Activated CD4-positive, alpha-beta T cell treated with anti-CD3 and anti-CD28 coated beads for 4 hours (primary cell): ENCODE data around the gene CLIC4.

Experiments
- DNase-seq, 2 donors: peaks; one replicate each; pipeline ENCODE4 v3.0.0-alpha.2; 2020

The CLIC4 gene

DNA sequence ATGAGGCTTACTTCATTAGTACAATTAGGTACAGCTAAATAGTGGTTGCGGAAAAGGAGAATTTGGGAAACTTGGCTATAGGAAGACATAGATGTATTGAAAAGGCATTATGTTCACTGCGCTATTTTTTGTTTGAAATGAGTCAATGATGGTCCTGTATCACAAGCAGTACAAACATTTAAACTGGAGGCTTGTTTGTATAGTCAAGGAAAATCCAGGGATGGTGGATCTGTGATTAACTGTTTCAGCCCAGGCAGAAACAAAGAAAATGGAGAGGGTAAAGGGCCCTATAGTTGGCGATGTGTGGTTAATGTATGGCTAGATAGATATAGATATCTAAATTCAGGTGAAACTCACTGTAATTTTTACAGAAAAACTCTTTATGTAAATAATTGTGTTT lies 79.9 kb downstream of the CLIC4 start:
- no peak for DNase-seq

DNA sequence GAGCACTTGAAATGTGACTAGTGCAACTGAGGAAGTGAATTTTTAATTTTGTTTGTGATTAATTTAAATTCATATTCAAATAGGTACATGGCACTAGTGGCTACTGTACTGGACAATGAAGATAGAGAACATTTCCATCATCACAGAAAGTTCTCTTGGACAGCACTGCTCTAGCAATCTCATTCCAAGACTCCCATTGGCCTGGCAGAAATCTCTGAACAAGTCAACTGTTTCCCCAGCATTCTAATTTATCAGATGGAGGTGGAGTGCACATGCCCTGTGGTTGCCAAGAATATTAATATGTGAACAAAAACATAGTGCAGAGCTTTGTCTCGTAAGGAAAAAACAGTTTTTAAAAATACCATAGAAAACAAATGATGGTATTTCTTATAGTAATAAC lies 81.3 kb downstream of the CLIC4 start:
- DNase-seq: no peak

DNA sequence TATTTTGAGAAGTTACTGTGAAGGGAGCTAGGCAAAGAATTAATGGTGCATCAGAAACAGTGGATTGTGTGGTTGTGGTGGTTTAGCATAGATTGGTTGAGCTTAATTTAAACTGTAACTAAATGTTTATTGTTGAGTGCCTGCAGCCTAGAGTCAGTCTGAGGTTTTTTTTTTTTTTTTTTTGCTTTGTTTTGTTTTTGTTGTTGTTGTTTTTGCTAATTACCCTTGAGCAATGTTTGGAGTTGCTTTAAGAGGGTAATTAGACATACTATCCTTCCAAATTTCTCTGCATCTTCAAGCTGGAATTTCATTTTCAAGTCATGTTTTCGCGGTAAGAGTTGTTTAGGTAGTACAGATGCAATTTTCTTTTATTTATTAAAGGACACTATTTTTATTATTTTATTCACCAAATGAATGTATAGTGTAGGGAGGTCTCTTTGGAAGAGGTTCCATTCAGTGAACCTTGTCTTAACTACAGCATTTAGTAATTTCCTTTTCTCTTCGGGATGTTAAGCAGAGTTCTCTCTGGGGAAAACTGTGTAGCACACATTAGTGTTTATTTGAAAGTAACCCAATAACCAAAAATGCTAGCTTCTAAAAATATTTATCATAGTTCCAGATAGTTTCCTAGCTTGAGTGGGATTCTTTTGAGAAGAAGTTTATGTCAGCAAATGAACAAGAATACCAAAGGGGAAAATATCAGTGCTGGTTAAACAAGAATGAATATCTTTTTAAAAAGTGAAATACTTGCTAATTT lies 82.3 kb downstream of the CLIC4 start:
- DNase-seq: no peak

DNA sequence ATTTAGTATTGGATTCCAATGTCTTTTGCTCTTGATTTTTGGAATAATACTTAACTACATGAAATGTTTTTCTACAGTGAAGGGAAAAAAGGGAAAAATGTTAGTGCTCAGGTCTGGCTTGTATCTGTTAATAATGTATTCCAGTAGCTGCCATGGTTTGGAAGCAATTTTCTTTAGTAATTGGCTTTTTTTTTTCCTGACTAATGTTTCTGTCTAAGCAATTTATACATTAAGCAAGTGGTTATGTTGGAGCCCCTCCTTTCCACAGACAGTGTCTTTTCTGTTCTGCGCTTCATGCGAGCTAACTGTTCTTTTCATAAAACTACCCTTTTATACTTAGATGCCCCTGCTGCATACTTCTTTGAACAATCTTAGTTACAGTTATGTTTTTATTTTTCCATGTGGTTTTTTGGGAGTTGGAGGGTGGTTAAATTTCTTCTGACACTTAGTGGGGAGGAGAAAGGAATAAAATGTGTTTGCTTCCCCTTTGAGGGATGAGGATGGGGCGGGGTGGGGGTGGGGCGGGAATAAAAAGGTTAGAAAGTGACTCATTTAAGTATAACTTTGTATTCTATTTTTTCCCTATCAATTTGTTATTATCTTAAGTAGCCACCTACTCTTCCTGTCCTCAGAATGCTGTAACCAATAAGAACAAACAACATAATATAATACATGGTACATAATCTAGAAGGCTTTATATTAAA lies 83.1 kb downstream of the CLIC4 start:
- no peak for DNase-seq

DNA sequence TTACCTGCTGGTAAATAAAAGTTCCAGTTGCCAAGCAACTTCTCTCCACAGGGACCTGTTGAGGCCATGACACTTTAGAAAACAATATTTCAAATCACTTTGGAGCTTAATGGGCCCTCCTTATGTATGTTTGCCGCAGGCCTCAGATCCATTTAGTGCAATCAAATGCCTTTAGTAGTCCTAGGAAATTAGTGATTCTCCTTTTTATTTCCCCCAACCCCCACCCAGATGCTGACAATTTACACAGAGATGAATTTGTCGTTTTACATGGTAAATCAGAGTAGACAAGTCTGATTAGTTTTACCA lies 83.6 kb downstream of the CLIC4 start:
- no peak for DNase-seq

DNA sequence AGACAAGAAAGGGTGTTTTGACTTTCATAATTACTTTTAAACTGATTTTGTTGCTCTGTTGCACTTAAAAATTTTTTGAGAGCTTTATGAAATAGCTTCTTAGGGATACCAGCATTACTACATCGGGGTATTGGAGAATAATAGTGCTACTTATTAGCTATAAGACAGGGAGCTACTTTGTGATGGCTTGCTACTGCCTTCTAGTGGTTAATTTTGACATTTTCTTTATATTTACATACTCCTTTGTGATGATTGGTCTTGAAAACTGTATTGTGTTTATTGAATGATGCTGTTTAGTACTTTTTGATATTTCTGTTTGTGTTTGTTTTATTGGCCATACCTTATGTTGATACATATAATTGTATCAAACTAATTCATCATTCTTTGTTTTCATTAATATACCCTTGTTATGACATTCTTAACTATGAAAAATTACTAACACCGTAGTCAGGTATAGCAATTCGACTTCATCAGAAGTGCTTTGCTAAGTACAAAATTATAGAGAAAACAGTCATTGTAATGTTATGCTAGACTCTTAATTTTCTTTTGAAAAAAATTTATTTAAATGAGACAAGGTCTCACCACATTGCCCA lies 85.5 kb downstream of the CLIC4 start:
- DNase-seq: no peak

DNA sequence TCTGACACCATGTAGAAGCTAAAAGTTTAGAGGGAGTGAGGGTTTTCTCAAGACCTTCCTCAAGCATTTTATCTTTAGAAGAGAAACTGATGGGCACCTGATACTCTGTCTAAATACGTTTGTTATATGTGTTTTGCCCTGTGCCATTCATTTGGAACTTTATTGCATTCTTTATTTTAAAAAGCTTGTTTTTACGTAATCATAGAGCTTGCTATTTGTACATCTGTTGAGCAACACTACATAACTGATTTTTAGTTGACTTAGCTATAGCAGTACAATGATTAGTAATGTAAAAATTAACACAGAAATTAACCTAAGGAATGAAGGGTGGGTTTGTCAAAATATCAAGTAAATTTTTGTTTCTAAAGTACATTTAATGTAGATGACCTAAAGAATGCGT lies 96.3 kb downstream of the CLIC4 start:
- DNase-seq: no peak

DNA sequence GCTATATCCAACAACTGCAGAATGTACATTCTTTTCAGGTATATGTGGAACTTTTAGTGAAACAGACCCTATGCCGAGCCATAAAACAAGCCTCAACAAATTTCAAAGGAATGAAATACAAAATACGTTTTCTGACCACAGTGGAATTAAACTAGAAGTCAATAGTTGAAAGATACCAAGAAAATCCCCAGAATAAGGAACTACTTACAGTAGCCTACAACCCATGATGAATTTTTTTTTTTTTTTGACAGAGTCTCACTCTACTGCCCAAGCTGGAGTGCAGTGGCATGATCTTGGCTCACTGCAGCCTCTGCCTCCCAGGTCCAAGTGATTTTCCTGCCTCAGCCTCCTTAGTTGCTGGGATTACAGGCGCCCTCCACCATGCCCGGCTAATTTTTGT lies 101.4 kb downstream of the CLIC4 start:
- DNase-seq: no peak

DNA sequence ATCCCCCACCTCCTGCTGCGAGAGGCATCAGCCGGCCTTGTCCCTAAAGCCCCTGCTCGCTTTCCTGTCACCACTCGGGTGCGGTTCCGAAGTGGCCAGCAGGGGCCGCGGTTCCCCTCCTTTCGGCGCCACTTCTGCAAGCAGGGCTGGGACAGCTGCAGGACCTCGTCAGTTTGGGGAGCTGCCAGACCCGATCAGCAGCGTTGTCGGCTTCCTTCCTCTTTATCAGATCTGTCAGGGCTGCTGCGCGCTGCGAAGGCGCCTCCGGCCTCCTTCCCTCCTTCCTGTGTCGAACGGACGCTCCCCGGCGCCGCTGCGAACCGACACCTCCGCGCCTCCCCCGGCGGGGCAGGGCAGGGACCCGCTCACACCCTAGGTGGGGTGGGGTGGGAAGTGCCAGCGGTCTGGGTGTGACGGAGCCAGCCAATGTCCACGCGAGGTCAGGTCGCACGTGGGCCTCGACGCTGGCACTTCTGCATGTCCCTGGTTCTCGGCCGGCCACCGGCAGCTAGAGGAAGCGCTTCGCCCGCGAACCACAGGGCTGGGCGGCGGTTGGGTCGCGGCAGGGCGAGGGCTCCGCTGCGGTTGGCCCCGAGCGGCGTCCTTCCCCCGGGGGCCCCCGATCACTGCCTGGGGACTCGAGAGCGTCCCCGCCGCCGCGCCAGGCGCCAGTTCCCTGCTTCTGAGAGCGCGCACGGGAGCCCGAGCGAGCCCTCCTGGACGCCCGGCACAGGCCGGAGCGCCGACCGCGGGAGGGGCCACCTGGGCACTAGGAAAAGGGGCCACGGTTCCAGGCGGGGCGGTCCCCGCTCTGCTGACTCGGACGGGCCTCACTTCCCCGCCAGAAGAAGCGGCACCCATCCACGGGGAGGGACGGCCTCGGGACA lies 103.0 kb downstream of the CLIC4 start:
- peak; percentile 86 to 91 for DNase-seq

DNA sequence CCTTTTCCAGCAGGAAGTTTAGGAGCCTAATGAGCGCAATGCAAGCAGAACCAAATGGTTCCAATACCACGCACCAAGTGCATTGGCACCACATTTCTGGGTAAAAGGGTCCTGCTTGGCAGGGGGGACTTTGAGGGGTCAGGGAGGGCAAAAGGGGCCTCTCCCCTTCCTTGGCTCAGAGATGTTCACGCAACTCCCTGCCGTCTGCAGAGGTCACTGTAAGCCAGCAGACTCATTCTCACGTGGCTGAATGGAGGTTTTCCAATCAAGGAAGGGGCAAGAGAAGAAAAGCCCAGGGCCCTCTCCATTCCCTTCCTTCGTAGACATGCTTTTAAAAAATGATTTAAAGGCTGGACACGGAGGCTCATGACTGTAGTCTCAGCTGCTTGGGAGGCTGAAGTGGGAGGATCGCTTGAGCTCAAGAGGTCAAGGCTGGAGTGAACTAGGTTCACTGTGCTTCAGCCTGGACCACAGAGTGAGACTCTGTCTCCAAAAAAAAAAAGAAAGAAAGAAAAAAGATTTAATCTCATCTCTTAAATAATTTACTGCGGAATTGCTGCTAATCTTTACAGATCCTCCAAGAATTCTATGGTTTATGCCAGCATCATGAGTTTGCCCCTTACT lies 104.5 kb downstream of the CLIC4 start:
- DNase-seq: peak in 1 of 2 donors; percentile 26

DNA sequence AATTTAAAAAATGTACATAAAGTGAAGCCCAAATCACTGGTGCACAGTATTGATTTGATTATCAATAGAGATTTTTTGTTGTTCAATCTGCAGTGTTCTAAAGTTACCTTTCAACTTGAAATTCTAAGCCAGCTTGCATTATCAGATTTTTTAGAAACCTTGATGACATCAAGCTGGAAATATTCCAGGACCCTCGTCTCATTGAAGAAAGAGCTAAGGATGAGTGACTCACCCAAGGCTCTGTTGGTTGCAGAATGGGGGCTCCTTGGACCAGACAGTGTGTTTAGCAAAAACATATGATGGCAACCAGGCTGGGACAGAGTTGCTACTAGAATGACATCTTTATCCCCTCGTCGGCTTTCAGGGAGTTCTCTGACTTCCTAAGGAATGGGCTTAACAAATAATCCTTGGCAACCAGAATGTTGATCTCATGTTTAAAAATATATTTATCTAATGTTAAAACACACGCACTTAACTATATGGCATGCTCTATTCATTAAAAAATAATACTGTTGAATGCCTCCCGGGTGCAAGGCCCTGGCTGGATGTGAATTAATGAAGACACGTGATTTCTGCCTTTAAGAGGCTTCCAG lies 105.2 kb downstream of the CLIC4 start:
- DNase-seq: no peak

DNA sequence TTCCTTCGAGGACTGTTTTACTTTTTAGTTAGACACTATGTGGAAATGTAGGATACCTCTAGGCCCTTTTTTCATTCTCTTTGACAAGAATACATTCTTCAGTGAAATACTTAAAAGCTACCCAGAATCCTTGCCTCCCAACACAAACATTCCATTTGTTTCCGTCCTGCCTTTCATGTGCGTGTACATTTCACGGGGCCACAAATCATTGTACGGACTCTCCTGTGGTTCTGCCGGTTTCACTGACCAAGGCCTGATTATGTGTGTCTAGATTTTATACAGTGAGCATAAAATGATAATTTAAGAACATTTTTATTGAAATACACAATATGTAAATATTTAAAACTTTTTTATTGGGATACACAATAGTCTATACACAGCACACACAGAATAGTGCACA lies 108.4 kb downstream of the CLIC4 start:
- no peak for DNase-seq

DNA sequence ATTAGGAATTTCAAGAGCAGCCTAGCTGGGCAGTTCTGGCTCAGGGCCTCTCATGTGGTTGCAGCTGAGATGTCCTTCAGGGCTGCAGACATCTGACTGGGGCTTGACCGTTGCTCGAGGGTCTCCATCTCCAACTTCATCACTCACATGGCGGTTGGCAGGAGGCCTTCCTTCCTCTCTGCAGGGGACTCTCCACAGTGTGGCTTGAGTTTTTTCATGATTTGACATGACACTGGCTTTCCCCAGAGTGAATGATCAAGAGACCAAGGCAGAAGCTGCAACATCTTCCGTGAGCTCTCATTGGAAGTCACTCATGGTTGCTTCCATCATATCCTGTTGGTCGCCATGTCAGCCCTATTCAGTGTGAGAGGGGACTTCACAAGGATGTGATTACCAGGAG lies 110.2 kb downstream of the CLIC4 start:
- no peak for DNase-seq

DNA sequence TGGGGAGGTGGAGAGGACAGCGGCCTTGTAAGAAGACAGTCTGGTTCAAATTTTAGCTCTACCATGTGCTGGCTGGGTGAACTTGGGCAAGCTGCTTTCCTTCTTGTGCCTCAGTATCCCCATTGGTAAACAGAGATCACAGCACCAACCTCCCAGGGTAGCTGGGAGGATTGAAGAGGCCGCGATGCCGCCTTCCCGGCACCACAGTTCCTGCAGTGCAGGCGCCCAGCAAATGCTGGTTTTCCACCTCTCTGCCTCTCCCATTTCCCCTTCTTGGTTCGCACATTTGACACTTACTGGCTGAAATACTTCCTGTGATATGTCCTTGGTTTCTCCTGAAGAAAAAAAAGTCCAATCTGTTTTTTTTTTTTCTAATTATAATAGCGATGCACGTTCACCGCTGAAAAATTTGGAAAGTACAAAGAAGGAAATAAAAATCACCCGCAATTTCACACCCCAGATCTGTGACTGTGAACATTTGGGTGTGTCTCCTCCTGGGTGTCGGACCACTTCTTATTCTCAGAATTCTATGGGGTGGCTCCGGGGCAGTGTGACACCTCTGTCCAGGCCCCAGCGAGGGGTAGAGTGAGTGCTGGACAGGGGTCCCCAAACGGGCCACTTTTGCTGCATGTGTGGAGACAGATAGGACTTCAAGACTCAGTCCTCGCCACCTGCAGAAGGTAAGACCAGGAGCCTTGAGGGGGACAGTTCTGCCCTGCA lies 111.7 kb downstream of the CLIC4 start:
- no peak for DNase-seq

DNA sequence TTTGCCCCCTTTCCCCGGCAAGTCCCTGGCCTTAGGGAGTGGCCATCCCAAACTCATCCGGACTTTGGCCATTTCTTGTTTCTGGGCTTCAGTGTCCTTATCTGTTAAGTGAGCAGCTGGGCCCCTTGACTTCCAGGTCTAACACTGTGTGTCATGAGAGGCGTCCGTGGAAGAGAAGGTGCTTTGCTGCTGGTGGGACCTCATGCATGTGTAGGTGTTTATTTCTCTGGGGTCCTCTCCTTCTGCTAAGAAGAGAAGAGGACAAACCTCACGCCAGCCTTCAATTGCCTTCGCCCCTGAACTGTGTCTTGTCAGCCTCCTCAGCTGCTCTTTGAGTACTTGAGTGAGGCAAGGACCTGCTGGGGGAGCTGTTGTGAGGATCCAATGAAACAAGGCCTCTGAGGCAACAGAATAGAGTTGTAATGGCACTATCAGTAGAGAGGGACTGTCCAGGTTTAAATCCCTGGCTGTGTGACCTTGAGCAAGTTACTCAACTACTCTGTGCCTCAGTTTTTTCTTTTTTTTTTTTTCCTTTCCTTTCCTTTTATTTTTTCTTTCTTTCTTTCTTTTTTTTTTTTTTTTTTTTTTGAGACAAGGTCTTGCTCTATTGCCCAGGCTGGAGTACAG lies 112.4 kb downstream of the CLIC4 start:
- no peak for DNase-seq

DNA sequence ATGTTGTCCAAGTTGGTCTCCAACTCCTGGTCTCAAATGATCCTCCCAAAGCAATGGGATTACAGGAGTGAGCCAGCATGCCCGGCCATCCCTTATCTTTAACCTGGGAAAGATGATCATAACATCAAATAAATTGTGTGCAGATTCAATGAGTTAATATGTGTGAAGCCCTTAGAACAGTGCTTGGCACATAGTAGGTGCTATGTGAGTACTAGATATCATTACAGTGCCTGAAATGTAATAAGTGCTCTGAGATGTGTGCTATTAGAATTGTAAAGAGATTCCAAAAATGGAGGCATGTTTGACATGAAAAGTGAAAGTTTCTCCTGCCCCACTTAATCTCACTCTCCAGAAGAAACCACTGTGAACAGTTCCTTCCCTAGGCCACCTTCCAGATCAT lies 113.0 kb downstream of the CLIC4 start:
- DNase-seq: no peak

DNA sequence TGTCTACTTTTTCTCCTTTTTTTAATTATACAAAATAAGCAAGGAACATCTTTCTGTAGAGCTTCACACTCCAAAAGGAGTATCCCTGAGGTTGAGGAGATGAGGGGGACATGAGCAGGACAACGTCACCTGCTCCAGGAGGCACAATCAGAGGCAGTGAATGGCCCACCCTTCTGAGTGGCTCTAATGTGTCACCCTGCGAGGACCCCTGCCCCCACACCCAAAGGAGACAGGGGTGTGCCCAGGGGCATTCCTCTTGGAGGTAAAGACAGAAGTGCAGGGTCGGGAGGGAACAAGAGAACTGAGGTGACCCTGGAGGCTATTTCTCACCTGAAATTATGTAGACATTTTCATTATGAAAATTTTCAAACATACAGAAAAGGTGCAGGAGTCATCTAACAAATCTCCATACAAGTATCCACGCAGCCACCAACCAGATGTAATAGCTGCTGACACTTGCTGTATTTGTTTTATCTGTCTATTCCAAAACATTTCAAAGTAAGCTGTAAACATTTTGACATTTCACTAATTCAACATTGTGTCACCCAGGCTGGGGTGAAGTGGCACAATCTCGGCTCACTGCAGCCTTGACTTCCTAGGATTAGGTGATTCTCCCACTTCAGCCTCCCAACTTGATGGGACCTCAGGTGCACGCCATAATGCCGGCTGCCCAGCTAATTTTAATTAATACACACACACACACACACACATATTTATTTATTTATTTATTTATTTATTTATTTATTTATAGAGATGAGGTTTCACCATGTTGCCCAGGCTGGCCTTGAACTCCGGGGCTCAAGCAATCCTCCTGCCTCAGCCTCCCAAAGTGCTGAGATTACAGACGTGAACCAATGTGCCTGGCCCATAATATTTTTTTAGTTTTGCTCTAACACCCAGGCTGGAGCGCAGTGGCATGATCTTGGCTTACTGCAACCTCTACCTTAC lies 114.1 kb downstream of the CLIC4 start:
- no peak for DNase-seq

DNA sequence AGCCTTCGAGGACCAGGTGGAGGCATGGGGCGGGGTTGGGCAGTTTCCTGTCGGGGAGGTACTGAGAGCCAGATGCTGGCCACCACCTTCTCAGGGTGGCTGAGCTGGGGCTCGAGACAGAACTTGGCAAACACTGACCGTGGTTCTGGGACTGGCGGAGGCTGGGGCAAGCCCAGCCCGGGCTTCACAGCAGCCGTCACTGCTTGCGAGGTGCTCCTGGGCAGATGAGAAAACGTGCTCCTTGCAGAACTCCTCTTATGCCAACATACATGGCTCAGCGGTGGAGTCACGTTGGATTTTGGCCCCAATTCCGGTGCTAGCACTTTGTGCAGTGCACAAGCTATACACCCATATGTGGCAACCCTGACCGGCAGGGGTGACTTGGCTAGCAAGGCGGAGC lies 115.6 kb downstream of the CLIC4 start:
- DNase-seq: no peak

DNA sequence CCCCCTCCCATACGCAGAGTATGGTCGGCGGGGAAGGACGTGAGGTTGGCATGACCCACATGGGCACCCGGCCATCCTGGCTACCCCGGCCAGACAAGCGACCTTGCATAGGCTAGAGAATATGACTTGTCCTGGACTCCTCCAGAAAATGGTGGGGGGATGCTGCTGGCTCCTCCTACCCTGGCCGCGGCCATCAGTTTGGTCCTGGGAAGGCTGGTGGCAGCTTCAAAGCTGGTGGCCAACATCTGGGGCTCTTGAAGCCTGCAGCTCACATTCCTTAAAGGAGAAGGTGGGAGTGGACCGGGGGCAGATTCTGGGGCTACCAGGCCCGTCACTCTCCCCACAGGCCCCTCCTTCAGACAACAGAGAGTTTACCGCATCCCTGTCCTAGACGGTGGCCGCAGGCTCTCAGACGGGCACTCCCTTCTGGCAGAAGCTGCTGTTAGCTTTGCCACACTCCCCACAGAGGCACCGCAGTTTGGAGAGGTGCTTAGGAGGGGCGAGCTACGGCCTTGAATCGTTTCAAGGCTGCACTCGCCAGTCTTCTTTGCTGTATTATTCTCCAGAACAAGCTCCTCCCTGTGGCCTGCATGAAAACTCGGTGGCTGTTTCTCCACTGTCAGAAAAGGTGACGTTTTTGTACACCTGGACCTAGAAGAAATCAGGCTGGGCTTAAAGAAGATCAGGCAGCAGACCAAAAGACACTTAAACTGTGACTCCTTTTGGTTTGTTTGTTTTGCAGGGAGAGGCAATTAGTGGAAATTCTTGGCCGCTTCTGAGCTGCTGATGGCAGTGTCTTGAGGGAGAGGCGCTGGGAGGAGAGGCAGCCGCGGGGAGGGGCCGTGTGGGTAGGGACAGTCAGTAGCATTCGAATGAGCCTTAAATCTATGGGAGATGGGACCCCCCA lies 116.8 kb downstream of the CLIC4 start:
- no peak for DNase-seq
